Testis (tissue), 2 donors: ENCODE results near the gene DNAAF3.

Experiments used
- CTCF ChIP-seq, 3 experiments: fragments of 450-650 bp in 2 of 3; fragments of 200-600 bp in 1 of 3; sonication (generic) in 1 of 3; IDR thresholded peaks; one replicate each; pipeline ENCODE4 v1.5.1; 2016 to 2019; ENCODE audit warnings: antibody characterized with exemption in 3 of 3, mild to moderate bottlenecking in 2 of 3, moderate library complexity in 1 of 3
- POLR2A ChIP-seq: fragments of 450-650 bp; IDR thresholded peaks from one replicate; pipeline ENCODE4 v1.6.1; 2017; ENCODE audit warnings: antibody characterized with exemption, mild to moderate bottlenecking, moderate library complexity

GRCh38 chr19:55178781-55179599 lies 12.6 kb upstream of the DNAAF3 start:
- no peak for TF ChIP-seq CTCF (IDR thresholded peaks at IDR 0.05)
- TF ChIP-seq POLR2A: no peak
